Spinal cord (tissue), 10 donors: ENCODE measurements around the gene TNFSF13. TPM values are rescaled to one million over a fixed set of nuclear protein-coding genes. Genes with fewer than 3 reads are reported as not detected.

Source experiments
- DNase-seq, 6 donors: peaks; one replicate each; pipeline versions ENCODE4 v3.0.0 to v3.0.0-alpha.2; 2013 to 2015; ENCODE audit warnings: low spot score in 6 of 6, low read depth in 4 of 6
- H3K27ac ChIP-seq: one replicate; pipeline ENCODE4 v1.5.1; 2013; ENCODE audit warnings: low read depth, low read length, control low read depth
- H3K27me3 ChIP-seq: one replicate; pipeline ENCODE4 v1.6.1; 2013; ENCODE audit warnings: low read length; ENCODE audit not compliant: control insufficient read depth, insufficient read depth
- H3K36me3 ChIP-seq: one replicate; pipeline ENCODE4 v1.6.1; 2013; ENCODE audit warnings: low read length; ENCODE audit not compliant: control insufficient read depth, insufficient read depth
- H3K4me1 ChIP-seq: one replicate; pipeline ENCODE4 v1.6.1; 2013; ENCODE audit warnings: low read length; ENCODE audit not compliant: control insufficient read depth, insufficient read depth
- H3K4me3 ChIP-seq: one replicate; pipeline ENCODE4 v1.5.1; 2013; ENCODE audit warnings: low read depth, low read length, control low read depth
- H3K9me3 ChIP-seq: one replicate; pipeline ENCODE4 v1.6.1; 2013; ENCODE audit warnings: low read length; ENCODE audit not compliant: control insufficient read depth, insufficient read depth
- WGBS: methylation state at CpG from one replicate; pipeline ENCODE4 v1.1.5; 2013; ENCODE audit warnings: missing lambda C conversion rate; ENCODE audit not compliant: insufficient coverage; 5-methylcytosine and 5-hydroxymethylcytosine counted together
- polyA plus RNA-seq, 2 donors: library from polyadenylated mRNA; unstranded; fragments of 120-200 nt; gene quantifications; one replicate each; pipeline ENCODE4 v1.2.1, GENCODE V29; 2013; ENCODE audit not compliant: insufficient read length in 2 of 2
- total RNA-seq, 2 donors: library from RNA; depleted of rRNA in 1 of 2; stranded (reverse); fragments of 120-200 nt in 1 of 2; fragments of >200 nt in 1 of 2; gene quantifications; one replicate each; pipeline versions ENCODE4 v1.2.3 to v1.2.4, GENCODE V29; 2013 to 2014
- donor health status: healthy.

Gene TNFSF13
- total and polyA plus RNA-seq, 4 donors: 1.8 to 4.9 (median 4.4) TPM

GRCh38 chr17:7580604-7581575 is 22.3 kb downstream of the TNFSF13 start:
- H3K27ac ChIP-seq: no peak overlapping the region
- no peaks in the 10 kb centered on the region for H3K27me3 ChIP-seq
- H3K4me3 ChIP-seq: no peak overlapping the region
- H3K36me3 ChIP-seq: peaks cover 80% of the 10 kb centered on the region
- 82% methylated on average over 17 of the region's 23 CpGs for WGBS
- DNase-seq: no peak
- H3K4me1 ChIP-seq: peaks cover 65% of the 10 kb centered on the region
- H3K9me3 ChIP-seq: no peaks in the 10 kb centered on the region

- peak overlapping the region; percentile 99 for H3K27ac ChIP-seq
- H3K36me3 ChIP-seq: peaks cover 80% of the 10 kb centered on the region
- no peaks in the 10 kb centered on the region for H3K9me3 ChIP-seq
- H3K27me3 ChIP-seq: no peaks in the 10 kb centered on the region
- peak overlapping the region; percentile 94 for H3K4me3 ChIP-seq
- peaks cover 62% of the 10 kb centered on the region for H3K4me1 ChIP-seq
- DNase-seq: no peak
- WGBS: 85% methylated on average over 33 of the region's 36 CpGs
Measured at GRCh38 chr17:7582396-7583252, 24.1 kb downstream of the TNFSF13 start.

- Histone ChIP-seq H3K36me3 (peaks cover 80% of the 10 kb centered on the region), H3K4me3 (peak within 1 kb of the TSS; percentile 94), H3K27ac (peak within 1 kb of the TSS; percentile 99), H3K27me3 (no peaks in the 10 kb centered on the region), H3K9me3 (no peaks in the 10 kb centered on the region), H3K4me1 (peaks cover 71% of the 10 kb centered on the region)
- WGBS: 12% methylated on average over 69 of the region's 69 CpGs
- DNase-seq: peak; percentile 95 to 100 (median 98)
Measured at GRCh38 chr17:7583253-7584109, 24.9 kb downstream of the TNFSF13 start, which contains the start of gene MPDU1. TSS of gene MPDU1 (plus strand) at chr17:7583852. CDS start at chr17:7583863, 11 bp downstream.

- Histone ChIP-seq H3K4me1 (peaks cover 57% of the 10 kb centered on the region), H3K36me3 (peaks cover 81% of the 10 kb centered on the region), H3K4me3 (no peak overlapping the region), H3K9me3 (no peaks in the 10 kb centered on the region), H3K27ac (no peak overlapping the region), H3K27me3 (no peaks in the 10 kb centered on the region)
- WGBS: 84% methylated on average over 5 of the region's 9 CpGs
- no peak for DNase-seq
Measured at GRCh38 chr17:7586673-7587419, 28.3 kb downstream of the TNFSF13 start.

GRCh38 chr17:7587420-7588151 is 29.0 kb downstream of the TNFSF13 start:
- Histone ChIP-seq H3K27me3 (no peaks in the 10 kb centered on the region), H3K36me3 (peaks cover 81% of the 10 kb centered on the region), H3K4me3 (no peak overlapping the region), H3K9me3 (no peaks in the 10 kb centered on the region), H3K27ac (no peak overlapping the region), H3K4me1 (peaks cover 50% of the 10 kb centered on the region)
- DNase-seq: no peak
- WGBS: 78% methylated on average over 9 of the region's 12 CpGs

GRCh38 chr17:7588553-7589203 is 30.1 kb downstream of the TNFSF13 start:
- H3K36me3 ChIP-seq: peaks cover 86% of the 10 kb centered on the region
- H3K27ac ChIP-seq: peak overlapping the region; percentile 52
- 66% methylated on average over 26 of the region's 30 CpGs for WGBS
- H3K9me3 ChIP-seq: no peaks in the 10 kb centered on the region
- no peaks in the 10 kb centered on the region for H3K27me3 ChIP-seq
- DNase-seq: no peak
- H3K4me1 ChIP-seq: peaks cover 41% of the 10 kb centered on the region
- H3K4me3 ChIP-seq: peak overlapping the region; percentile 64

- Histone ChIP-seq H3K4me1 (peaks cover 37% of the 10 kb centered on the region), H3K4me3 (peak overlapping the region; percentile 64), H3K27ac (peak overlapping the region; percentile 52), H3K9me3 (no peaks in the 10 kb centered on the region), H3K27me3 (no peaks in the 10 kb centered on the region), H3K36me3 (peaks cover 92% of the 10 kb centered on the region)
- peak; percentile 70 to 96 (median 82) for DNase-seq
- WGBS: 13% methylated on average over 56 of the region's 56 CpGs
Measured at GRCh38 chr17:7589204-7589868, 30.8 kb downstream of the TNFSF13 start.
